Inferior parietal cortex (tissue), 1 donor: ENCODE results near the gene NSFL1C.

ENCODE experiments used
- DNase-seq: peaks from one replicate; pipeline ENCODE4 v3.0.0-alpha.2; 2016; ENCODE audit errors: extremely low spot score

NSFL1C gene

GRCh38 chr20:1484438-1485116 is 17.9 kb upstream of the NSFL1C start:
- DNase-seq: no peak

DNA sequence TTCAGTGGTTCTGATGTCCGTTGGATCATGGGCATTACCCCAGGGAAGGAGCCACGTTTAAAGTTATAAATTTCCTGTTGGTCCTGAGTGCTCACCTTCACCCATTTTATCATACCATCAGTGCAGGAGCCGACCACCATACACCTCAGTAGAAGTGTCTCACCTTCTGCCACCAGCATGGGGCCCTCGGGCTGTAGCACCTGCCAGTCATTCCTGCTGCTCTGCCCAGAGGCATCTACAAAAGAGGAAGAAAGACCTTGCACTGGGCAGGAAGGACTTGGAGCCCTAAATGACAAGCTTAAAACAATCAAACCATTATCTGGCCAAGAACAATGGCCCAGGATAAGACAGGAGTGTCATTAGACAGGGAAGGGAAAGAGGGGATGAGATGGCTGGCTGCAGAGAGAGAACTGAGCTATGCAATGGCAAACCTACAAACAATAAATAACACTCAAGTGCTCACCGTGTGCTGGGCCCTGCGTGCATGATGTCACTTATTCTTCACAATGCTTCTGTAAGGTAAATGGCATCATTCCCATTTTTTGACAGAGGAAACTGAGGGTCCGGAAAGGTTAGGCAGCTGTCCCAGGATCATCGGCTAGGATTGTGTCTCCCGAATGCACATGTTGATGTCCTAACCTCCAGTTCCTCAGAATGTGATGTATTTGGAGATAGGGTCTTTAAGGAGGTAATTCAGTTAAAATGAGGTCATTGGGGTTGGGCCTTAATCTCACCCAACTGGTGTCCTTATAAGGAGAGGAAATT is 13.4 kb upstream of the NSFL1C start:
- no peak for DNase-seq

GRCh38 chr20:1478566-1478965 is 11.9 kb upstream of the NSFL1C start:
- no peak for DNase-seq

DNA sequence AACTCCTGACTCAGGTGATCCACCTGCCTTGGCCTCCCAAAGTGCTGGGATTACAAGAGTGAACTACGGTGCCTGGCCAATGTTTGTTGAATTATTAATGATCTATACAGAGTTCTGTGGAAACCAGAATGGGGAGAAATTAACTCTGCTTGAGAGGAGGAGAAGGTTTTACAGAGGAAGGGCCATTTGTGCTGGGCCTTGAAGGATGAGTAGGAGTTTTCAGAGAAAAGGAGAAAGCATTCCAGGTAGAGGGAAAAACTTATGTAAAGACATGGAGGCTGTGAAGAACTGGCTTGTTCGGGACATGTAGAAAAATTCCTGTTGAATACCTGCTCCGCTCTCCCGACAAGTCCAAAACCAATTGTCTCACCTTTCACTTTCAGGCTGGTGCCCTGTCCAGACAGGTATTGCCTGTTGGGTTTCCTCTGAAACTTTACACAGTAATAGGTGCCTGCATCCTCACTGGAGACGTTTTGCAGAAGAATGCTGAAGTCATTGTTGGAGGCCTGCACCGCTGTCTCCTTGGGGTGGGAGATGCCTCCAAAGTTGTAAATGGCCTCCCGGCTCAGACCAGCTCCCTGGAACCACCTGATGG is 11.3 kb upstream of the NSFL1C start:
- no peak for DNase-seq

- no peak for DNase-seq
These were observed 8.4 kb upstream of the NSFL1C start for GRCh38 chr20:1474817-1475603.

DNA sequence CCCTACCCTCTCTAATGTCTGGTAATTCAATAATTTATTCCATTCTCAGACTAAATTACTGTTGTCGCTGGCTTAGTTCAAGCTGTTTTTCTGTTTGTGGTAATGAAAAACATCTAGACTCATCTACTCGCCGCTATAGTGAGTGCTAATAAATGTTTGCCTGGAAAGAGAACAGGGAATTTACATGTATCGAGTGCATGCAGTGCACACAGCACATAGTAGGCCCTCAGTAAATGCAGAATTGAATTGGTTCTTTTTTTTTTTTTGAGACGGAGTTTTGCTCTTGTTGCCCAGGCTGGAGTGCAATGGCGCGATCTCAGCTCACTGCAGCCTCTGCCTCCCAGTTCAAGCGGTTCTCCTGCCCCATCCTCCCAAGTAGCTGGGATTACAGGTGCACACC is 7.7 kb upstream of the NSFL1C start:
- no peak for DNase-seq

- DNase-seq: no peak
These were observed 6.9 kb upstream of the NSFL1C start for GRCh38 chr20:1473246-1474220.

- DNase-seq: no peak
These were observed 6.1 kb upstream of the NSFL1C start for GRCh38 chr20:1472556-1473245.

- no peak for DNase-seq
These were observed 4.6 kb upstream of the NSFL1C start for GRCh38 chr20:1471242-1471641.

GRCh38 chr20:1469925-1470571 is 3.4 kb upstream of the NSFL1C start:
- peak; percentile 68 for DNase-seq

- DNase-seq: no peak
These were observed 2.8 kb upstream of the NSFL1C start for GRCh38 chr20:1469306-1469905.

DNA sequence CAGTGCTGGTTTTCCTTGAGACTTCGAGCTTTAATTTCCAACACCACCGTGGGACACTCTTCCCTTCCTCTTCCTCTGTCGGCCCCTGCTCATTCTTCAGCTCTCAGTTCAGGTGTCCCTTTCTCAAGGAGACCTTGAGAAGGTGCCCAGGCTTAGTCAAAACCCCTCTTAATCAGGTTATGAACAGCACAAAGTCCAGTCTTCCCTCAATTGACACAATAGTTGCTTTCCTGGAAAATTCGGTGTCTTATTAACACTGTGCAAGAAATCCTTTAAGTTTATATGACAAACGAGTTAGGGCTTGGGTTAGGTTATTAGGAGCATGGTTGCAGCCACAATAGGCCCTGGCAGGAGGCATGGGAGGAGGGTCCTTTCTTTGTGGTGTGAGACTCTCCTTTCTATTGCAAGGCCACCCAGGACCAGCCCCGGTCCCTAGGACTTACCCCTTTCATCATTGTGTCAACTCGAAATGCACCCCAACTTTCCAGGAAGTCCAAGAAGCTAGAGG is 1.5 kb upstream of the NSFL1C start:
- DNase-seq: no peak

GRCh38 chr20:1467355-1468116 is 887 bp upstream of the NSFL1C start:
- peak; percentile 15 for DNase-seq

DNA sequence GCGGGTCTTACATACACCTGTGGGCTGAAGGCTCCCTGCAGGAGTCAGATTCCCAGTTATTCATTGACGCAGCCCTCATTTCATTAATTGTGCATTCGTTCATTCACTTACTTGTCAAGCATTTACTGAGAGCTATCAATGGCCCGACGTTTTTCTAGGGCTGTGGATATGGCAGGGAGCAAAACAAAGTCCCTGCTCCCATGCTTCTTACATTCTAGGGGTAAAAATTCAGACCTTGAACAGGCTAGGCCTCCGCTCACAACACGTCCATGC is 369 bp upstream of the NSFL1C start:
- DNase-seq: no peak

GRCh38 chr20:1465470-1466210 is 1.0 kb downstream of the NSFL1C start:
- DNase-seq: no peak

GRCh38 chr20:1463971-1464570 is 2.6 kb downstream of the NSFL1C start:
- no peak for DNase-seq

DNA sequence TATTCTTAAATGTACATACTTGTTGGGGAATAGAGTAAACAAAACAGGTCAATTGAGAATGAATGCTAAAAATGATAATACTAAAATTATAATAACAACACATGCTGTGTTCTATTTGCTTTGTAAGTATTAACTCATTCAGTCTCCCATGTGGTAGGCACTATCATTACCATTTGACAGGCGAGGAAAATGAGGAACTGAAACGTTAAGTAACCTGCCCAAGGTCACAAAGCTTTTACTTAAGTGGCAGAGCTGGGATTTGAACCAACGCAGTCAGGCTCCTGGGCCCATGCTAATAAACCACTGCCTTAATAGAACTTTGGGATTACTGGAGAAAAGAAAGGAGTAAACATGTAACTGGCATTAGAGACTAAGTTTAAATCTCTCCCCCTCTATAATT is 3.8 kb downstream of the NSFL1C start:
- DNase-seq: no peak

DNA sequence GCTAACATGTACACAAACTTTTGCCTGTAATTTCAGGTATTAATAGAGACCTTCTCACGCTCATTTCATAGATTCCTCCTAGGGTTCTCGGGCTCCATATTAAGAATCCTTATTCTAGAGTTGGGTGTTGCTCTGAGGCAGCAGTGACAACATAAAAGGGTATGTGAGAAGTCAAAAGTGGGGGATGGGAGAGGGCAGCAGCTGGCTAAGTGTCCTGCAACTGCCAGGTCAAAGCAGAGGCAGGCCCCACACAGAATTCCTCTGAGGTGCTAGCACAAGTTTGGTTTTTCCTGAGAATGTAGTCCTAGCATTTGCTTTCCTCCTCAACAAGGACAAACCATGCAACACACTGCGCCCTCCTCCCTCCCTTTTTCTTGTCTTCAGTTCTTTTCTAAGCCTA is 4.6 kb downstream of the NSFL1C start:
- DNase-seq: no peak
